Measurements from ENCODE around the gene CTXND1.
"Not testable (repeated sequence)": the region's sequence is repeated elsewhere in the genome, so short reads cannot be mapped to it uniquely, and the experiment has no call there.

CTXND1 gene

GRCh38 chr15:80157215-80157614 is 94.8 kb downstream of the CTXND1 start:
- no peak for DNase-seq (ENCODE audit: low read depth)

- DNase-seq (ENCODE audit: low read depth) = no peak
These were observed 95.8 kb downstream of the CTXND1 start for GRCh38 chr15:80156176-80156720.

- not testable (repeated sequence) for DNase-seq (ENCODE audit: low read depth)
These were observed 96.4 kb downstream of the CTXND1 start for GRCh38 chr15:80155378-80156175.

DNA sequence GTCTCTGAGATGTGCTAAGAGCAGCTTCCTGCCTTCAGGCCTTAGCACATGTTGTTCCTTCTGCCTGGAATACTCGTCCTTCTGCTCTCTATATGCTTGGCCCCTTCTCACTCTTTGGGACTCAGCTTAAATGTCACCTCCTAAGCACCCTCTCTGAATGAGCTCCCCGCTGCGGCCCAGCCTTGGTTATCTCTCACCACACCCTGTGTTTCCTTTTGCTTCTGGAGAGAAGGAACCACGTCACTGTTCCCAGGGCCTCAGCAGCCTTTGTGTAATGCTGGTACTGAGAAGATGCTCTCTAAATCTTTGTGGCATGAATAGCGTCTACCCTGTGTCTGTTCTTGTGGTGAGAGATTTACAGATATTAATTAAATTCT is 97.0 kb downstream of the CTXND1 start:
- DNase-seq (ENCODE audit: low read depth) = no peak

DNA sequence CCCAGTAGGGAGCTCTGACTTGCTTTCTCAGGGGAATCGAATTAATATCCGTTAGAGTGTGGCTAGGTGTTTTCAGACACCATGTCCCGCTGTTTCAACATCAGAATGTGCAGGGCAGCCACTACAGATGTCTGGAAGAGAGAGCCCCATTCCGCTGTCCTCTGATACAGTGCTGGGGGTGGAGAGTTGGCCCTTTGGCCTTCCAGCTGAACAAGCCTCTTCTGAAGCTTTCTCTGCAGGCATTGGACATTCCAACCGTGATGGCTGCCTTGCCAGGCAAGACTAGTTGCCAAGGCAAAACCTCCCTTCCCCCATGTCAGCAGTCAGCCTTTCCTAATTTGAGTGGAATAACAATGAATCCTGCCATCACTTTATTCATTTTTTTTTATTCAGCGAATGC is 97.7 kb downstream of the CTXND1 start:
- DNase-seq (ENCODE audit: low read depth) = no peak

DNA sequence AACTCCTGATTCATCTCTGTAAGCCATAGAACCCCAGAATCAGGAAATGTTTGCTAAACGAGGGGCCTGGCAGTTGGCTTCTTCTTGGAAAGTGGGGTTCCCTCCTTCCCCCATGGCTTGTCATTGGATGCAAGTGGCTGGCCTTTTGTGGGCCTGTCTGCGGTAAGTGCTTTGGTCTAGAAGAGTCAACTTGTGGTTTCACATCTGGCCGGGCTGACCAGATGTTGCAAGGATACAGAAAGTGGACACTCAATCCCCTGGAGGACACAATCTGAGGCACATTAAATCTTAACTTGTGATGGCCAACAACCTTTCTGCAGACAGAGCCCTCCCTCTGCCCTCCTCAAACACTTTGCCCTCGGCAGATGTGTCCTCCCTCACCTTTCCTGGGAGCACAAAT is 98.1 kb downstream of the CTXND1 start:
- DNase-seq (ENCODE audit: low read depth) = no peak

GRCh38 chr15:80152896-80153876 is 98.8 kb downstream of the CTXND1 start, which contains the start of gene FAH:
TSS of gene FAH (plus strand) at chr15:80152999. CDS start at chr15:80153055, 56 bp downstream.
- peak; percentile 30 for DNase-seq (ENCODE audit: low read depth)

GRCh38 chr15:80152180-80152895 is 99.7 kb downstream of the CTXND1 start:
- peak; percentile 84 for DNase-seq (ENCODE audit: low read depth)

DNA sequence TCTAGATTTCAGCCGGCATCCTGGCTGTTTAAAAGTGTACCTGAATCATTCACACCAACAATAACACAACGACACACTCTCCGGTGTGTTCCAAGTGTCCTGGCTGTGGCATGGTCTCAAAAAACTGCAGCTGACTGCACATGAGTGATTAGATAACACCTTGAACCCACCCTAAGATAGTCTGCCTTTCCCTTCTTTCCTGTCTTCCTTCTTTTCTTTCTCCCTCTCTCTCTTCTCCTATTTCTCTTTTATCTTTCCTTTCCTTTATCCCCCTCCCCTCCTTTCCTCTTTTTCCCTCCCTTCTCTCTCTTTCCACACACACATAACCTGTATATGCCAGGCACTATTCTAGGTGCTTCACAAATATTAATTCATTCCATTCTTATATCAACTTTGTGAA is 100.4 kb downstream of the CTXND1 start:
- no peak for DNase-seq (ENCODE audit: low read depth)

DNA sequence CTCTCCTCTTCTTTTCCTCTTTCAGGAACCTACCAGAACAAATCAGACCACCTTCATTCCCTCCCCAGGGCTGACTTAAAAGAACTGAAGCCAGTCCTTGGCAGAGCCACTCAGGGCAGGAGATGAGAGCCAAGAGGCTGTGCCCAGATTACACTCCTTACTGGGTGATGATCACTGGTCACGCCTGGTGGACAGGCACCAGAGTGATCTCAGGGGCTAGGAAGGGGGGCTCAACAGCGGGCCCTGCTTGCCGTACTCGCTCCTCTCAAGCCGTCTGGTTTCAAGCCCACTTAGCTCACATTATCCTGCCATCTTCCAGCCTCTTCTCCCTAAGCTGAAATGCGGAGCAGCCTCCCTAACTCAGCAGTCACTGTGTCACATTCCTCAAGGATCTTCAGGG is 100.9 kb downstream of the CTXND1 start:
- DNase-seq (ENCODE audit: low read depth) = no peak
